Measurements from ENCODE around the gene THAP2. TPM values are rescaled to one million over a fixed set of nuclear protein-coding genes. Genes with fewer than 3 reads are reported as not detected.
A peak's percentile ranks its signal among the peaks of the same experiment; 100 is the strongest.

THAP2 gene
- total RNA-seq, 2 donors from 2014 or later, result 2.4 to 4.8 TPM

DNA sequence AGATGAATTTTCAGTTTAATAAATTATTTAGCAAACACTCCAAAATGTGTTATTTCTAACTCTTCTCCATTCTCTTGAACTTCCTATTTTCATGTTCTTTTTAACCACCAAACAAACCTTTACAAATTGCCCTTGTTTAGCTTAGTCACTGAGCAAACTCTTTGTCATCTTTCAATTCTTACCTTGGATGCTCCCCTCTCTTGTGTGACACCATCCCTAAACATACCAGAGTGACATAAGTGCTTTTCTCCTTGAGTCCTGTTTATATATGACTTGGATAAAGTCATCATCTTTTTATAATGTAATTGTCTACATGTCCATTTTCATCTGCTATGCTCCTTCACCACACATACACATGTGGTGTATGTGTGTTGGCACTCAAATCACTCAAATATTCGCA is 18.4 kb downstream of the THAP2 start:
- Histone ChIP-seq H3K36me3 (no peaks in the 10 kb centered on the region), H3K4me1 (replicated peaks) (no peaks in the 10 kb centered on the region), H3K9me3 (no peaks in the 10 kb centered on the region), H3K4me3 (no peak overlapping the region), H3K27ac (no peak overlapping the region), H3K27me3 (replicated peaks; ENCODE audit: insufficient read depth) (no peaks in the 10 kb centered on the region)
- WGBS, result 83% methylated on average over 1 of the region's 1 CpG
- TF ChIP-seq POLR2A (IDR thresholded peaks at IDR 0.05) (no peak), POLR2AphosphoS5 (IDR thresholded peaks at IDR 0.05) (no peak)
- TF ChIP-seq, protein P1, sequence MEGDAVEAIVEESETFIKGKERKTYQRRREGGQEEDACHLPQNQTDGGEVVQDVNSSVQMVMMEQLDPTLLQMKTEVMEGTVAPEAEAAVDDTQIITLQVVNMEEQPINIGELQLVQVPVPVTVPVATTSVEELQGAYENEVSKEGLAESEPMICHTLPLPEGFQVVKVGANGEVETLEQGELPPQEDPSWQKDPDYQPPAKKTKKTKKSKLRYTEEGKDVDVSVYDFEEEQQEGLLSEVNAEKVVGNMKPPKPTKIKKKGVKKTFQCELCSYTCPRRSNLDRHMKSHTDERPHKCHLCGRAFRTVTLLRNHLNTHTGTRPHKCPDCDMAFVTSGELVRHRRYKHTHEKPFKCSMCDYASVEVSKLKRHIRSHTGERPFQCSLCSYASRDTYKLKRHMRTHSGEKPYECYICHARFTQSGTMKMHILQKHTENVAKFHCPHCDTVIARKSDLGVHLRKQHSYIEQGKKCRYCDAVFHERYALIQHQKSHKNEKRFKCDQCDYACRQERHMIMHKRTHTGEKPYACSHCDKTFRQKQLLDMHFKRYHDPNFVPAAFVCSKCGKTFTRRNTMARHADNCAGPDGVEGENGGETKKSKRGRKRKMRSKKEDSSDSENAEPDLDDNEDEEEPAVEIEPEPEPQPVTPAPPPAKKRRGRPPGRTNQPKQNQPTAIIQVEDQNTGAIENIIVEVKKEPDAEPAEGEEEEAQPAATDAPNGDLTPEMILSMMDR (IDR thresholded peaks at IDR 0.05), result no peak
- intact Hi-C loops (cut with DNase I), result no loop called here
- no peak for DNase-seq (ENCODE audit: low spot score)

GRCh38 chr12:71683633-71684032 is 19.5 kb downstream of the THAP2 start:
- no peak for TF ChIP-seq POLR2A (IDR thresholded peaks at IDR 0.05)
- TF ChIP-seq POLR2AphosphoS5 (IDR thresholded peaks at IDR 0.05), result no peak
- TF ChIP-seq, protein P1 (IDR thresholded peaks at IDR 0.05), result no peak
- H3K9me3 ChIP-seq, result no peaks in the 10 kb centered on the region
- no peak for DNase-seq (ENCODE audit: low spot score)
- H3K4me3 ChIP-seq, result no peak overlapping the region
- 90% methylated on average over 5 of the region's 5 CpGs for WGBS
- intact Hi-C loops (cut with DNase I), result no loop called here
- no peaks in the 10 kb centered on the region for H3K4me1 ChIP-seq (replicated peaks)
- no peaks in the 10 kb centered on the region for H3K36me3 ChIP-seq
- no peaks in the 10 kb centered on the region for H3K27me3 ChIP-seq (replicated peaks; ENCODE audit: insufficient read depth)
- H3K27ac ChIP-seq, result no peak overlapping the region

DNA sequence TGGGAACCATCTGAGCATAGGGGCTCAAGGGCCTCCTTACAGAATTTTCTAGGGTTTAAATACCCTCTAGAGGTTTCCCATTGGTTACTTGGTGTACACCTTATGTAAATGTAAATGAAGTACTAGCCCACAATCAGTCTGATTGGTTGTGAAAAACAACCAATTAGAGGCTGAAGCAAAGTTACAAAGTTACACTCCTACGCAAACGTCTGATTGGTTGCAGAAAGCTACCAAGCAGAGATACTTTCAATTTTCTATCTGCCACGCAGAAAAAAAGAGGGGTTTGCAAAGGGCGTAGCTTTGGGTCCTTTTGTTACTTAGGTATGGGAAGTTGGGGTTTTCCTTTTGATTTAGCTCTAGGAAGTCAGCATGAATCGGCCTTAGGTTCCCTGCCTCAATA is 20.0 kb downstream of the THAP2 start:
- Histone ChIP-seq H3K4me3 (no peak overlapping the region), H3K4me1 (replicated peaks) (no peaks in the 10 kb centered on the region), H3K27ac (no peak overlapping the region), H3K9me3 (no peaks in the 10 kb centered on the region), H3K36me3 (no peaks in the 10 kb centered on the region), H3K27me3 (replicated peaks; ENCODE audit: insufficient read depth) (no peaks in the 10 kb centered on the region)
- DNase-seq (ENCODE audit: low spot score), result no peak
- intact Hi-C loops (cut with DNase I), result no loop called here
- TF ChIP-seq POLR2A (IDR thresholded peaks at IDR 0.05) (no peak), POLR2AphosphoS5 (IDR thresholded peaks at IDR 0.05) (no peak)
- TF ChIP-seq, protein P1 (IDR thresholded peaks at IDR 0.05), result no peak
- WGBS, result 76% methylated on average over 5 of the region's 5 CpGs

GRCh38 chr12:71685312-71685906 is 21.3 kb downstream of the THAP2 start:
- DNase-seq (ENCODE audit: low spot score), result no peak
- 19% methylated on average over 19 of the region's 19 CpGs for WGBS

More at GRCh38 chr12:71685312-71685906, 21.3 kb downstream of the THAP2 start:
- Histone ChIP-seq H3K4me3 (peak overlapping the region; percentile 60 to 65), H3K27ac (peak overlapping the region; percentile 83 to 89), H3K9me3 (no peaks in the 10 kb centered on the region), H3K4me1 (replicated peaks) (no peaks in the 10 kb centered on the region), H3K36me3 (no peaks in the 10 kb centered on the region), H3K27me3 (replicated peaks; ENCODE audit: insufficient read depth) (no peaks in the 10 kb centered on the region)
- intact Hi-C loops (cut with DNase I), result loop anchor here (1.0 to 5.0 kb wide), 2 partner anchors 21 to 67 kb away; partner anchors contain the start of genes RAB21 and THAP2
- TF ChIP-seq POLR2AphosphoS5 (IDR thresholded peaks at IDR 0.05), result no peak
- TF ChIP-seq, protein P1 (IDR thresholded peaks at IDR 0.05), result no peak
- no peak for TF ChIP-seq POLR2A (IDR thresholded peaks at IDR 0.05)
